SH-SY5Y (cell line): Measurements from ENCODE around the gene RCOR1.

Experiments used
- GATA2 ChIP-seq: IDR thresholded peaks from 2 replicates; pipeline ENCODE4 v1.6.1; 2011; ENCODE audit warnings: mild to moderate bottlenecking, low read depth, low read length
- GATA3 ChIP-seq: IDR thresholded peaks from 2 replicates; pipeline ENCODE4 v1.6.1; 2011; ENCODE audit warnings: low read depth, mild to moderate bottlenecking, low read length, moderate library complexity

The RCOR1 gene

GRCh38 chr14:102583726-102584125, 8.7 kb upstream of the RCOR1 start:
- TF ChIP-seq GATA2 (no peak), GATA3 (no peak)

- TF ChIP-seq GATA3 (no peak), GATA2 (no peak)
Observed at GRCh38 chr14:102584871-102585869, 7.3 kb upstream of the RCOR1 start.

GRCh38 chr14:102586420-102587104, 5.9 kb upstream of the RCOR1 start:
- TF ChIP-seq GATA2 (no peak), GATA3 (no peak)

- TF ChIP-seq GATA2: no peak
- no peak for TF ChIP-seq GATA3
Observed at GRCh38 chr14:102588821-102589220, 3.6 kb upstream of the RCOR1 start.

GRCh38 chr14:102589761-102590290, 2.6 kb upstream of the RCOR1 start:
- no peak for TF ChIP-seq GATA2
- TF ChIP-seq GATA3: no peak

- TF ChIP-seq GATA3 (no peak), GATA2 (no peak)
Observed at GRCh38 chr14:102590667-102591099, 1.8 kb upstream of the RCOR1 start.

- no peak for TF ChIP-seq GATA3
- no peak for TF ChIP-seq GATA2
Observed at GRCh38 chr14:102591372-102591943, 991 bp upstream of the RCOR1 start.

GRCh38 chr14:102592763-102593060, 263 bp downstream of the RCOR1 start:
- no peak for TF ChIP-seq GATA3
- TF ChIP-seq GATA2: no peak

GRCh38 chr14:102593061-102593824, 794 bp downstream of the RCOR1 start:
- TF ChIP-seq GATA3 (no peak), GATA2 (no peak)

GRCh38 chr14:102593825-102594137, 1.3 kb downstream of the RCOR1 start:
- TF ChIP-seq GATA2 (no peak), GATA3 (no peak)

GRCh38 chr14:102594514-102595175, 2.2 kb downstream of the RCOR1 start:
- TF ChIP-seq GATA3 (no peak), GATA2 (no peak)

- TF ChIP-seq GATA3 (no peak), GATA2 (no peak)
Observed at GRCh38 chr14:102601378-102601925, 9.0 kb downstream of the RCOR1 start.
